Measurements from ENCODE around the gene SYNE1.

The SYNE1 gene

GRCh38 chr6:152316024-152316423 is 321.1 kb downstream of the SYNE1 start:
- Mint-ChIP-seq H3K4me3 (no peak overlapping the region), H3K27ac (no peak overlapping the region), H3K36me3 (ENCODE audit: low read depth) (peaks cover 46% of the 10 kb centered on the region), H3K4me1 (no peaks in the 10 kb centered on the region), H3K9me3 (no peaks in the 10 kb centered on the region), H3K27me3 (ENCODE audit: low read depth) (no peaks in the 10 kb centered on the region)
- TF ChIP-seq CTCF (IDR thresholded peaks at IDR 0.05; ENCODE audit: unreplicated experiment in 3 of 3): no peak

GRCh38 chr6:152314483-152314832 is 322.7 kb downstream of the SYNE1 start:
- H3K36me3 Mint-ChIP-seq (ENCODE audit: low read depth): peaks cover 39% of the 10 kb centered on the region
- no peak for TF ChIP-seq CTCF (IDR thresholded peaks at IDR 0.05; ENCODE audit: unreplicated experiment in 3 of 3)
- H3K4me1 Mint-ChIP-seq: no peaks in the 10 kb centered on the region
- H3K27me3 Mint-ChIP-seq (ENCODE audit: low read depth): no peaks in the 10 kb centered on the region
- H3K27ac Mint-ChIP-seq: peak overlapping the region in 1 of 3 experiments; percentile 16
- H3K9me3 Mint-ChIP-seq: no peaks in the 10 kb centered on the region
- H3K4me3 Mint-ChIP-seq: no peak overlapping the region

GRCh38 chr6:152313542-152314482 is 323.4 kb downstream of the SYNE1 start:
- H3K4me1 Mint-ChIP-seq: no peaks in the 10 kb centered on the region
- TF ChIP-seq CTCF (IDR thresholded peaks at IDR 0.05; ENCODE audit: unreplicated experiment in 3 of 3): no peak
- H3K4me3 Mint-ChIP-seq: no peak overlapping the region
- no peaks in the 10 kb centered on the region for H3K9me3 Mint-ChIP-seq
- H3K27me3 Mint-ChIP-seq (ENCODE audit: low read depth): no peaks in the 10 kb centered on the region
- peaks cover 42% of the 10 kb centered on the region for H3K36me3 Mint-ChIP-seq (ENCODE audit: low read depth)
- peak overlapping the region in 1 of 3 experiments; percentile 16 for H3K27ac Mint-ChIP-seq

- TF ChIP-seq CTCF (IDR thresholded peaks at IDR 0.05; ENCODE audit: unreplicated experiment in 3 of 3): no peak
- no peaks in the 10 kb centered on the region for H3K4me1 Mint-ChIP-seq
- peaks cover 40% of the 10 kb centered on the region for H3K36me3 Mint-ChIP-seq (ENCODE audit: low read depth)
- no peaks in the 10 kb centered on the region for H3K9me3 Mint-ChIP-seq
- H3K27ac Mint-ChIP-seq: no peak overlapping the region
- no peak overlapping the region for H3K4me3 Mint-ChIP-seq
- no peaks in the 10 kb centered on the region for H3K27me3 Mint-ChIP-seq (ENCODE audit: low read depth)
These were observed 324.7 kb downstream of the SYNE1 start for GRCh38 chr6:152312434-152312833.

- TF ChIP-seq CTCF (IDR thresholded peaks at IDR 0.05; ENCODE audit: unreplicated experiment in 3 of 3): no peak
- H3K9me3 Mint-ChIP-seq: no peaks in the 10 kb centered on the region
- H3K27ac Mint-ChIP-seq: no peak overlapping the region
- H3K4me3 Mint-ChIP-seq: no peak overlapping the region
- no peaks in the 10 kb centered on the region for H3K4me1 Mint-ChIP-seq
- no peaks in the 10 kb centered on the region for H3K27me3 Mint-ChIP-seq (ENCODE audit: low read depth)
- H3K36me3 Mint-ChIP-seq (ENCODE audit: low read depth): peaks cover 33% of the 10 kb centered on the region
These were observed 326.7 kb downstream of the SYNE1 start for GRCh38 chr6:152310371-152310954.
